CD4-positive, alpha-beta T cell treated with Interferon alpha-2 for 1 hour (primary cell): ENCODE results near the gene BATF.
A peak's percentile ranks its signal among the peaks of the same experiment; 100 is the strongest.
"Not testable (repeated sequence)": the region's sequence is repeated elsewhere in the genome, so short reads cannot be mapped to it uniquely, and the experiment has no call there.

Experiments used
- DNase-seq, 2 donors: peaks; one replicate each; pipeline ENCODE4 v3.0.0-alpha.2; 2020 to 2022

BATF gene

GRCh38 chr14:75522224-75522982 is at the start of gene BATF:
Gene BATF, plus strand, starts transcription at chr14:75522469. Its CDS starts 214 bp downstream, at chr14:75522683.
- peak; percentile 86 to 92 for DNase-seq

DNA sequence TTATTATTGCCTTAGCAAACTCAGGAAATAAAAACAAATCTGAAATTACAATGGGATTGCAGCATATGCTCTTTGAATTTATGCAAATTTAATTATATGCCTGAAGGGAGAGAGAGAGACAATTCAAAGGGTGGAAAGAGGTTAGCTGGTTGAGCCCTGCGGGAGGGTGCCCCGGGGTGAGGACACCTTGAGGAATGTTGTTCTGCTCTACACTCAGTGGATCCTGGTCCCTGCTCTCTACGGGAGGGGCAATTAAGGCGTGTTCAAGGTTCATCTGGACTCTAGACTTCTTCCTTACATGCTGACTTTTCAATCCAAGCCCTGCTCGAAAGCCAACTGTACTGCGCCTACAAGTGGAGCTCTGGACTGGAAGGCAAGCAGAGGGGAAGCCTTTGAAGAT is 48.1 kb upstream of the BATF start:
- DNase-seq: not testable (repeated sequence)

- no peak for DNase-seq
Measured at GRCh38 chr14:75476274-75476995, 45.8 kb upstream of the BATF start.

DNA sequence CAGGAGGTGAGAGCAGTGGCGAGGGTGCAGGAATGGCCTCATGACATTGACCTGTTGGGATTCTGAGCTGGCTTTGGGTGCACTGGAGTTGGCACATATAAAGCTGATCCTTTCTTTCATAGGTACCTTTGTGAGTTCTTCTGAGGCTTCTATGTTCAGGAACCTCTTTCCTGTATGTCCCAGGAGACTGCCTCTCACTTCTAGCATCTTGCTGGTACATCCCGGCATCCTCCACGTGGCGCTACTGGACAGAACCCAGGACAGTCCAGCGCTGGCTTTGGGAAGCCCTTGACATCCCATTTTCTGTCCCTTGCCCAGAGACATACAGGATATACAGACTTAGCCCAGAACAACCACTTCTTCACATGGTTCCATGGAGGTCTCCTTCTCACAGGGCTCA is 44.4 kb upstream of the BATF start:
- no peak for DNase-seq

DNA sequence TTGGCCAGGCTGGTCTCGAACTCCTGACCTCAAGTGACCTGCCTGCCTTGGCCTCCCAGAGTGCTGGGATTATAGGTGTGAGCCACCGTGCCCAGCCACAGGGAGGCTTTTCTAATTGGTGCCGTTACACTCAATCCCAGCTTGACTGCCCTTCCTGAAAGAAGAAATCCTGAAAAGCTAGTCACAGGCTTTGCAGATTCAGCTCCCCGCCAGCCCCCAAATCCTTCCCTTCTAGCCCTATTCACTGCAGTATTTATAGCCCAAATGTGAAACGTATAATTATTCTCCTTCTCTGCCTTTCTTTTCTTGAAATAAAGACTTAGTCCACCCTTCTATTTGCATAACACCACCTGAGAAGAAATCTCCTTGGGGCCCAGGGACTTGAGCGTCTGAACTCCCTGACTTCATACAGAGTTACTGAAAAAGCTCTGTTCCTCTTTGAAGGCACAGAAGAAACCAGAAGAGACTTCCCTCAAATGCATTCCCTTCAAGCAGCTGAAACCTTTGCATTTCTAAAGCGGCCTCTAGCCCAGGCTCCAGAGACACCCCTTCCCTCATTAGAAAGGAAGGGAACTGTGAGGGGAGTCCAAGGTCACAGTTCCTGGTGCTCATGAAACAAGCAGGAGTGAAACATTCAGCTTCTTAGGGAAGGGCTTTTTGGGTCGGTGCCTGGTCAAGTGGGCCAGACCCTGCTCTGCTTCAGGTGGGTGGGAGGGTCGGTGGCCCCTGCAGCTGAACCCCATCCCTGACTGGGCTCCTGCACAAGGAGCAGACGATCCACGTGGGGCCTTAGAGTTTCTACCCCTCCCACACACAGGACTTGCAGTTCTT is 42.3 kb upstream of the BATF start:
- DNase-seq: no peak

- DNase-seq: no peak
Measured at GRCh38 chr14:75482366-75482765, 39.9 kb upstream of the BATF start.

DNA sequence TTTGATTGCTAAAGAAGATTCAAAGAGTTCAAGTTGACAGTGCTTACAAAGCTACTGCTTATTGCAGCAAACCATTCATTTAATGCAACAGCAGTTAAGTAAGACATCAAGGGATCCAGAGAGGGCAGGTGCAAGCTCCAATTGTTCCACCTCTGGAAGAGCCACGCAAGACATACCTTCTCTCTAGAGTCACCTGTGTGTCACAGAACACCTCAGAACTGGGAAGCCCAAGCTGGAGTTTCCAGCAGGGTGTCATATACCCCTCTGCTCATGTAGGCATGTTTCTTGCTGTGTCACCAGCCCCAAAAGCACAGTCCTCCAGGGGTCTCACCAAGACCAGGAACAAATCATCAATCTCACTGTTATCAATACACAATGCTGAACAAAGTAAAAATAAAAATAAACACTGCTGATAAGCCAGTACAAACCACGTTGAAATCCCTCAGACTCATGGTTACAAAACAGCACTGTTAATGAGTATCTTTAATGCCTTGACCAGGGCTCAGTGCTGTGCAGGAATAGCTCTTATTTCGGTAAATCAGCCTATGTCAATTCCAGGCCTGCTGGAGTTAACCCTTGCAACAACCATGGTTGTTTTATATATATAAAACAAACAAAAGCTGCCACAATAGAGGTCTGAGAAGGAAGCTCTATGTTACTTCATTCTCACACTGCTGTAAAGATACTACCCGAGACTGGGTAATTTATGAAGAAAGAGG is 37.4 kb upstream of the BATF start:
- DNase-seq: no peak

- no peak for DNase-seq
Measured at GRCh38 chr14:75486318-75486717, 36.0 kb upstream of the BATF start.

GRCh38 chr14:75487155-75487671 is 35.1 kb upstream of the BATF start:
- peak in 1 of 2 donors; percentile 28 for DNase-seq

- no peak for DNase-seq
Measured at GRCh38 chr14:75489480-75489837, 32.8 kb upstream of the BATF start.

DNA sequence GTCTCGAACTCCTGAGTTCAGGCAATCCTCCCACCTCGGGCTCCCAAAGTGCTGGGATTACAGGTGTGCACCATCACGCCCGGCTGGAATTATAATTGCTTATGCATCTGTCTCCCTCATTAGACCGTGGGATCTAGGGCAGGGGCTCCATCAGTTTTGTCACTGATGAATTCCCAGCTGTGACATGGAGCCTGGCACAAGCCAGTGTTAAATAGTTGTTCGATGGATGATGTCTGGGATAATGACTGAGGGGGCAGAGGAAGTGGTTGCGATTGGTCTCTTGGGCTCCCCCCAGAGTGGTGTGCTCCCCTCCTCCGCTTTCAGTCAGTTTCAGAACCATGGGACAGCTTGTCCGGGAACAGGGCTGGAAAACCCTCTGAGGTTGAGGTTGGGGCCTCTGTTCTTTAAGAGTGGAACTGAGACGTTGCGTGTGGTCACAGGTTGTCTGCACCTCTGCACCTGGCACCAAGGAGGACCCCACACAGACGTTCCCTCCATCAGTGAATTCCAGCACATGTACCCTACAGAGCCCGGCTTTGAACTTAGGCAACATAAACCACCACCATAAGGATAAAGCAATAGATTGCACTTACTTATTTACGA is 30.8 kb upstream of the BATF start:
- DNase-seq: no peak

- DNase-seq: no peak
Measured at GRCh38 chr14:75492832-75493591, 29.3 kb upstream of the BATF start.

- no peak for DNase-seq
Measured at GRCh38 chr14:75493592-75494087, 28.6 kb upstream of the BATF start.

- no peak for DNase-seq
Measured at GRCh38 chr14:75494896-75495295, 27.4 kb upstream of the BATF start.

DNA sequence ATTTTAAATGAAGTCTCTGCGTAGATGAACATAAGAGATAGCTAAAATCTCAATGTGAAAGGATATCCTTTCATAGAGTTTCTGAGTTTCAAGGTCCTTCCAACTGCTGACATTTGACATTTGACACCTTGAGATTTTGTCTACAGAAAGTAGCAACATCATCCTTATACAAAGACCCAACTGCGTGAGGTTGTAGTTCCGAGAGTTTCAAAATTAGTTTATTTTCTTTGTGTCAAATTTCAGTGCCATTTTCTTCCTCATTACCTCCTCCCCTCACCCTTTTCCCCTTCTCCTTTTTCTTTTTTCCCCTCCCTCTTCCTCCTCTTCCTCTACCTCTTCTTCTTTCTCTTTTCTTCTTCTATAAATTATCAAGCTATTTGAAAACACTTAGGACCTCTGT is 26.9 kb upstream of the BATF start:
- no peak for DNase-seq

DNA sequence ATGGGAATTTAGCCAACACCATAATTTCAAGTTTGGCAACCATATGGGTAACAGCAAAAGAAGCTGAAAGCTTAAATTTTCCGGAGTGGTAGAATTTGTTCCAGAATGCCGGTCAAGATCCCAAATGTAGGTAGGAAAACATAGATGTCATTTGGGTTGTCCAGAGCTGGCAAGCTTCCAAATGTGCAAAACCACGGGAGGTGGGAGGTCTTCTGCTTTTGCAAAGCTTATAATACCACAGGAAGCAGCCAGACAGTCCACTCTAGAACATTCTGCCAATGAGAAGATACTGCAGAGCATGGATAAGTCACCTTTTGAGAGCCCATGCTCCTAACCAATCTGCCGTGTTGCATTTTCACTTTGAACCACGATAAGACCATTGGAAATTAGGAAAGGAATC is 26.4 kb upstream of the BATF start:
- DNase-seq: no peak

DNA sequence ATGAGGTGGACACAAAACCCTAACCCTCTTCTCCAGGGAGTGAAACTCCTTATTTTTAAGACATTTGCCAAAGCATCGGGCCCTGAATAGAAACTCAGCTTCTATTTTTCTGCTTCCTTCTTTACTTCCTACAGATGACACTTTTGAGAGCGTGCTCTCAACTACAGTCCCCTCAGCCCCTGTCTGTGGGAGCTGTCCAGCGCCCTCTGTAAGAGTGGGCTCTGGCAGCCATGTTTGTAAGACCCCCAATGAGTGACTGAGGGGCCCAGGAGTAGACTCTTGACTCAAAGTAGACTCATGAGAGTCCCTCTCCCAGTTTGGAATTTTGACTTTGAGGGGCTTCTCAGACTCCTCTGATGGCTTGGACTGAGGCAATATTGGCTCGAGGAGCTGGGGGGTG is 25.5 kb upstream of the BATF start:
- DNase-seq: no peak

DNA sequence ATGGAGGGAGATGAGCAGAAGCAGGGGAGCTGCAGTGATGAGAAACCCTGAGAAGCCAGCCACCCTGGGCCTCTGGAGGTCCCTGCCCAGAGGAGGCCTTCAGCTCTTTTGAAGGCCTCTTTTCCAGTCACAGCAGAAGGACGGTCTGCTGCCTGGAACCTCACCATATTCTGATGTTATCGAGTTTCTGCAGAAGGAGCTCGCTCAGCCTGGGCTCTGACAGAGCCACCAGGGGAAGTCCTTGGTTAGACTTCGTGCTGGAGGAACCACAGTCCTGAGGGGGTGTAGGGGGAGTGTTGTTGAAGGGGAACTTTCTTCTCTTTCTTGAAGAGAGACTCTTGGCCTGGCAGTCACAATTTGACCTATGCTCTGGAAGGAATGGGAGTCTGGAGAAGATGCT is 25.1 kb upstream of the BATF start:
- DNase-seq: peak in 1 of 2 donors; percentile 30

DNA sequence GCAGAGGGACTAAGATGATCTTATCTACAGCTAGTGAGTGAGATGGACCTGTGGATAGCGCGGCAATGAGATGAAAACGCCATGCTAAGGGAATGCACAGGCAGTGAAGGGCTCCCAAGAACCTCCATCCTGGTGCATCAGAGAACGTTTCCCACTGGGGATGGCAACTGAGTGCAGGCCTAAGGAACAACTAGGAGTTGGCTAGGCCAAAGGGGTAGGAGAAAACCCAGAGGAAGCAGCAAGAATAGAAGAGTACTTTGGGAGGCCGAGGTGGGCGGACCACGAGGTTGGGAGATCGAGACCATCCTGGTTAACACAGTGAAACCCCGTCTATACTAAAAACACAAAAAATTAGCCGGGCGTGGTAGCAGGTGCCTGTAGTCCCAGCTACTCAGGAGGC is 24.6 kb upstream of the BATF start:
- no peak for DNase-seq

DNA sequence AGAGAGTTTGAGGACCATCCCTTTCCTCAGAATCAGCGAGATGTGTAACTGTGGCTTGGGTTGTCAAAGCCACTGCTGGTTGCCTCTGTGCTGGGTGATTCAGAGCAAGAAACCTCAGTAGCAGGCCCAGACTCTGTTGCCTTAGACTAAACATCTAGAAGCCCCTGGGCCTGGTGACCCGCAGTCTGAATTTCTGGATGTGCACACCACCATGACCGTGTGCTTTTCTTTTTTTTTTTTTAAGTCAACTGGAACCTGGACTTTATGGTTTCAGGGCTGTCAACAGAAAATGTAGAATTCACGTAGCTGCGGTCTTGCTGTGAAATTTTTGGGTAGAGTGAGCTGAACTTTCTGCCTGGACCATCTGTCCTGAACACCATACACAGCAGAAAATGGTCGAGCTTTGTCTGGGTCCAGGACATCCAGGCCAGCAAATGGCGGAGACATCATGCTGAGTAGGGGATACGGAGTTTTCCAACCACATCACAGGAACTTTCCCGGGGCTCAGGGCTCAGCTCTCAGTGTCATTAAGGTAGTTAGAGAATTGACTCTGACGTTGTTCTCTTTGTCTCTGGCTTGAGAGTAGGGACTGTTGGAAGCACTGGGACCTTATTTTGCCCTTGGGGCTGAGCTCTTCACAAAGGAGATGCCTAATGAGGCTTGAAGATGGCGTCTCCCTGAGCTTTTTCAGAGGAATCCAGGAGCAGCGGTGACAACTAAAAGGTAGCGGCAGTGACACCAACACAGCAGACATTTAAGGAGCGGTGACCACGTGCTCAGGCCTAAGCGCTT is 23.0 kb upstream of the BATF start:
- DNase-seq: no peak
